ENCODE results near the gene TMEM272. TPM values are rescaled to one million over a fixed set of nuclear protein-coding genes. Genes with fewer than 3 reads are reported as not detected.

The TMEM272 gene
- total and polyA plus RNA-seq, 2 donors (not counting 1 experiment from before 2014, with no cell fraction given), result not detected

GRCh38 chr13:51873117-51873798, 28.3 kb upstream of the TMEM272 start:
- no peak overlapping the region for H3K27ac ChIP-seq (ENCODE audit: low read length in 2 of 2)
- intact Hi-C loops (cut with micrococcal nuclease), result no loop called here
- no CpG with 5 or more reads among the region's 6 CpGs for WGBS (ENCODE audit: insufficient coverage)
- no peak overlapping the region for H3K4me3 ChIP-seq (ENCODE audit: control extremely low read depth in 1 of 5, extremely low read depth in 1 of 5, insufficient read depth in 1 of 5, low read depth in 2 of 5, low read length in 4 of 5)
- no peaks in the 10 kb centered on the region for H3K79me2 ChIP-seq (ENCODE audit: control insufficient read depth, insufficient read depth, low read length)
- Mint-ChIP-seq H3K4me3 (no peak overlapping the region), H3K4me1 (no peaks in the 10 kb centered on the region), H3K9me3 (ENCODE audit: insufficient read depth) (no peaks in the 10 kb centered on the region), H3K27ac (no peak overlapping the region), H3K27me3 (peaks cover 14% of the 10 kb centered on the region)
- no peak overlapping the region for H2AFZ ChIP-seq (ENCODE audit: insufficient read depth, low read depth, low read length, poor library complexity, severe bottlenecking)
- DNase-seq, result no peak
- H3K36me3 ChIP-seq (replicated peaks in 1 of 2; ENCODE audit: control extremely low read depth in 1 of 2, control insufficient read depth in 1 of 2, extremely low read depth in 1 of 2, insufficient read depth in 2 of 2, low read length in 1 of 2), result no peaks in the 10 kb centered on the region
- no peaks in the 10 kb centered on the region for H4K20me1 ChIP-seq (ENCODE audit: control insufficient read depth, insufficient read depth, low read length, poor library complexity, severe bottlenecking)
- H3K4me1 ChIP-seq (ENCODE audit: control insufficient read depth in 2 of 2, insufficient read depth in 2 of 2, low read length in 2 of 2), result no peaks in the 10 kb centered on the region
- H3K9ac ChIP-seq (ENCODE audit: low read length), result no peak overlapping the region
- ChIA-PET CTCF (no interaction called here), POLR2A (no interaction called here)
- no peak for ATAC-seq (ENCODE audit: low read depth)
- no peak overlapping the region for H3K4me2 ChIP-seq (replicated peaks; ENCODE audit: low read depth, low read length, poor library complexity, severe bottlenecking)
- no peaks in the 10 kb centered on the region for H3K9me3 ChIP-seq (ENCODE audit: control extremely low read depth in 1 of 3, control insufficient read depth in 2 of 3, insufficient read depth in 1 of 3, low read length in 2 of 3)
- no peak for TF ChIP-seq EZH2 (IDR thresholded peaks at IDR 0.05; ENCODE audit: borderline replicate concordance, insufficient read depth, low read depth, low read length, poor library complexity, severe bottlenecking)
- TF ChIP-seq CTCF (IDR thresholded peaks at IDR 0.05), result no peak
- H3K27me3 ChIP-seq (replicated peaks in 1 of 4; ENCODE audit: control extremely low read depth in 1 of 4, control insufficient read depth in 3 of 4, insufficient read depth in 4 of 4, low read length in 3 of 4), result peaks cover 0 to under 1% (median 0%) of the 10 kb centered on the region in 4 experiments

DNA sequence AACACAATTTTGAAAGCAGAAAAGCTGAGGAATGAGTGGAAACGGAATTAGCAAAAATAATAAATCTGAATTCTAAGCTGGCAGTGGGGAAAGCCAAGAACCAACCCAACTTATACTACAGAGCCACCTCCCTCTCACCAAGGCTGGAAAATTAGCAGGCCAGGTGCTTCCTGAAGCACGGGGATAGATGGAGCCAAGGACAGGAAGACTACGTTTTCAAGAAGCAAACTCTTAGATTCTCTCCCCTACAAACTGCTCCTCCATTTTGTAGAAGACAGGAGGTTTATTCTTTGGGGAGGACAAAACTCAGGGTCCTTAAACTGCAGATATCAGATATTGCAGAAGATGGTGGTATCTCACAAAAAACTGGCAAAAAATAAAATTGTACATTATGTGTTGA, 25.6 kb upstream of the TMEM272 start:
- Histone ChIP-seq H4K20me1 (ENCODE audit: control insufficient read depth, insufficient read depth, low read length, poor library complexity, severe bottlenecking) (no peaks in the 10 kb centered on the region), H3K9ac (ENCODE audit: low read length) (no peak overlapping the region), H3K79me2 (ENCODE audit: control insufficient read depth, insufficient read depth, low read length) (no peaks in the 10 kb centered on the region), H3K4me1 (ENCODE audit: control insufficient read depth in 2 of 2, insufficient read depth in 2 of 2, low read length in 2 of 2) (no peaks in the 10 kb centered on the region), H3K27ac (ENCODE audit: low read length in 2 of 2) (no peak overlapping the region), H3K36me3 (replicated peaks in 1 of 2; ENCODE audit: control extremely low read depth in 1 of 2, control insufficient read depth in 1 of 2, extremely low read depth in 1 of 2, insufficient read depth in 2 of 2, low read length in 1 of 2) (no peaks in the 10 kb centered on the region), H3K4me2 (replicated peaks; ENCODE audit: low read depth, low read length, poor library complexity, severe bottlenecking) (no peak overlapping the region), H3K4me3 (ENCODE audit: control extremely low read depth in 1 of 5, extremely low read depth in 1 of 5, insufficient read depth in 1 of 5, low read depth in 2 of 5, low read length in 4 of 5) (no peak overlapping the region), H3K27me3 (replicated peaks in 1 of 4; ENCODE audit: control extremely low read depth in 1 of 4, control insufficient read depth in 3 of 4, insufficient read depth in 4 of 4, low read length in 3 of 4) (no peaks in the 10 kb centered on the region), H2AFZ (ENCODE audit: insufficient read depth, low read depth, low read length, poor library complexity, severe bottlenecking) (peak overlapping the region; percentile 22), H3K9me3 (ENCODE audit: control extremely low read depth in 1 of 3, control insufficient read depth in 2 of 3, insufficient read depth in 1 of 3, low read length in 2 of 3) (no peaks in the 10 kb centered on the region)
- intact Hi-C loops (cut with micrococcal nuclease), result no loop called here
- ChIA-PET POLR2A (no interaction called here), CTCF (no interaction called here)
- ATAC-seq (ENCODE audit: low read depth), result no peak
- Mint-ChIP-seq H3K4me3 (no peak overlapping the region), H3K27ac (no peak overlapping the region), H3K4me1 (no peaks in the 10 kb centered on the region), H3K27me3 (peaks cover 12% of the 10 kb centered on the region), H3K9me3 (ENCODE audit: insufficient read depth) (no peaks in the 10 kb centered on the region)
- TF ChIP-seq EZH2 (IDR thresholded peaks at IDR 0.05; ENCODE audit: borderline replicate concordance, insufficient read depth, low read depth, low read length, poor library complexity, severe bottlenecking), result no peak
- no peak for TF ChIP-seq CTCF (IDR thresholded peaks at IDR 0.05)
- DNase-seq, result no peak
- no CpG with 5 or more reads among the region's 3 CpGs for WGBS (ENCODE audit: insufficient coverage)
